GM19467 (cell line): ENCODE data around the gene METTL22.
A peak's percentile ranks its signal among the peaks of the same experiment; 100 is the strongest.

Experiments used
- ATAC-seq: cut with Tn5 transposase; IDR thresholded peaks from one replicate; pipeline ENCODE4 v1.9.1; 2021; ENCODE audit warnings: mild to moderate bottlenecking, moderate library complexity; ENCODE audit not compliant: unreplicated experiment

METTL22 gene

GRCh38 chr16:8621572-8622314, at the start of gene METTL22:
Gene METTL22 (plus strand): TSS chr16:8621698. CDS start chr16:8625666, 3,968 bp downstream.
- ATAC-seq, result peak; percentile 84

GRCh38 chr16:8572063-8572918, 49.2 kb upstream of the METTL22 start:
- ATAC-seq, result no peak

- ATAC-seq, result no peak
These were observed 48.4 kb upstream of the METTL22 start for GRCh38 chr16:8572919-8573724.

GRCh38 chr16:8575399-8575798, 46.1 kb upstream of the METTL22 start:
- no peak for ATAC-seq

- no peak for ATAC-seq
These were observed 45.1 kb upstream of the METTL22 start for GRCh38 chr16:8576141-8577004.

- no peak for ATAC-seq
These were observed 43.7 kb upstream of the METTL22 start for GRCh38 chr16:8577678-8578304.

GRCh38 chr16:8579559-8579958, 41.9 kb upstream of the METTL22 start:
- no peak for ATAC-seq

- ATAC-seq, result no peak
These were observed 39.5 kb upstream of the METTL22 start for GRCh38 chr16:8581831-8582580.

- no peak for ATAC-seq
These were observed 38.3 kb upstream of the METTL22 start for GRCh38 chr16:8583199-8583598.

- no peak for ATAC-seq
These were observed 37.8 kb upstream of the METTL22 start for GRCh38 chr16:8583732-8584131.

- ATAC-seq, result no peak
These were observed 36.5 kb upstream of the METTL22 start for GRCh38 chr16:8585041-8585440.

- ATAC-seq, result no peak
These were observed 35.6 kb upstream of the METTL22 start for GRCh38 chr16:8585857-8586256.

GRCh38 chr16:8587065-8587464, 34.4 kb upstream of the METTL22 start:
- ATAC-seq, result no peak

GRCh38 chr16:8588682-8589056, 32.8 kb upstream of the METTL22 start:
- no peak for ATAC-seq

- no peak for ATAC-seq
These were observed 32.2 kb upstream of the METTL22 start for GRCh38 chr16:8589057-8589899.

GRCh38 chr16:8589900-8590688, 31.4 kb upstream of the METTL22 start, which contains the start of gene TMEM114:
Gene TMEM114 (minus strand): TSS chr16:8590511. CDS start chr16:8589838, 673 bp downstream.
- no peak for ATAC-seq

- no peak for ATAC-seq
These were observed 30.7 kb upstream of the METTL22 start for GRCh38 chr16:8590811-8591210.
